PFSK-1 (cell line): Measurements from ENCODE around the gene KCNMB2.

Experiments
- POLR2AphosphoS5 ChIP-seq: IDR thresholded peaks from 2 replicates; pipeline ENCODE4 v1.6.1; 2012; ENCODE audit warnings: low read depth, mild to moderate bottlenecking, control low read depth, low read length, moderate library complexity
- TAF1 ChIP-seq: IDR thresholded peaks from 2 replicates; pipeline ENCODE4 v1.6.1; 2012; ENCODE audit warnings: low read length, control low read depth, borderline replicate concordance; ENCODE audit not compliant: insufficient read depth

GRCh38 chr3:178519701-178520100 is 16.5 kb upstream of the KCNMB2 start:
- no peak for TF ChIP-seq POLR2AphosphoS5
- TF ChIP-seq TAF1: no peak
